Activated CD8-positive, alpha-beta memory T cell treated with anti-CD3 and anti-CD28 coated beads, Interleukin-2, amount 10 ng/mL, durations not matched to agents 7 days and 5 days (primary cell): ENCODE results near the gene ORMDL2. TPM values are rescaled to one million over a fixed set of nuclear protein-coding genes. Genes with fewer than 3 reads are reported as not detected.

Experiments
- ATAC-seq: fragments of 150-1000 bp; cut with Tn5 transposase; one replicate; pipeline ENCODE4 v1.10.0; 2021; ENCODE audit warnings: moderate library complexity
- CTCF ChIA-PET: fragments of 350-600 bp; sonication (Branson Sonifier 250); formaldehyde crosslinking; loops from one replicate; lab custom pipeline; 2021; ENCODE audit warnings: antibody characterized with exemption; lab: Charles Lee
- DNase-seq: peaks from one replicate; pipeline ENCODE4 v3.0.0-alpha.2; 2020
- H3K27ac Mint-ChIP-seq: one replicate; pipeline ENCODE4 v1.8.0; 2021; ENCODE audit warnings: mild to moderate bottlenecking, mixed read lengths
- H3K27me3 Mint-ChIP-seq: one replicate; pipeline ENCODE4 v1.8.0; 2021; ENCODE audit warnings: mixed read lengths
- H3K36me3 Mint-ChIP-seq: one replicate; pipeline ENCODE4 v1.8.0; 2021; ENCODE audit warnings: mild to moderate bottlenecking, mixed read lengths
- H3K4me1 Mint-ChIP-seq: one replicate; pipeline ENCODE4 v1.8.0; 2021; ENCODE audit warnings: mixed read lengths
- H3K4me3 Mint-ChIP-seq: one replicate; pipeline ENCODE4 v1.8.0; 2021; ENCODE audit warnings: mild to moderate bottlenecking, moderate library complexity, mixed read lengths
- H3K9me3 Mint-ChIP-seq: one replicate; pipeline ENCODE4 v1.8.0; 2022; ENCODE audit warnings: low read depth, mixed read lengths
- total RNA-seq, 2 experiments: library from RNA; stranded (reverse); gene quantifications; one replicate each; pipeline ENCODE4 v1.2.3, GENCODE V29; 2021

ORMDL2 gene
- total RNA-seq, 2 experiments from 2014 or later = 45.8 to 57.2 TPM

DNA sequence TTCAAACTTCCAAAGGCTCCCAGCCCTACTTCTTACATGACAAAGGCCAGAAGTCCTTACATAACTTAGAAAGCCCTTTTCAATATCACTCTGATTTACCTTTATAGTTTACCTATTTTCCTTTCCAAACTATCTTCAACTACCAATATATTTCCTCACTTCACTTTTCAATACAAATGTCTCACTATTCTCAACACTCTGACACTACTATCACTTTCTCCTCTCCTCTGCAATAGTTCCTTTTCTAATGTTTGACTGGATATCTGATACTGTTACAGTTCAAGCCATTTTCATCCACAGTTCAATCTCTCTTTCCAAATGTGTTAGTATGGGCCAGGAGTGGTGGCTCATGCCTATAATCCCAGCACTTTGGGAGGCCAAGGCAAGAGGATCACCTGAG is 3.6 kb upstream of the ORMDL2 start:
- H3K27me3 Mint-ChIP-seq = no peaks in the 10 kb centered on the region
- H3K36me3 Mint-ChIP-seq = peaks cover 31% of the 10 kb centered on the region
- CTCF ChIA-PET = interaction anchor here (0.6 to 1.1 kb wide), 4 partner anchors 16 to 126 kb away, joined by 3 to 4 read pairs (median 3); no protein-coding TSS in a partner anchor
- H3K4me3 Mint-ChIP-seq = no peak overlapping the region
- H3K27ac Mint-ChIP-seq = no peak overlapping the region
- DNase-seq (no peak), ATAC-seq (no peak)
- peaks cover 52% of the 10 kb centered on the region for H3K4me1 Mint-ChIP-seq
- H3K9me3 Mint-ChIP-seq = no peaks in the 10 kb centered on the region

DNA sequence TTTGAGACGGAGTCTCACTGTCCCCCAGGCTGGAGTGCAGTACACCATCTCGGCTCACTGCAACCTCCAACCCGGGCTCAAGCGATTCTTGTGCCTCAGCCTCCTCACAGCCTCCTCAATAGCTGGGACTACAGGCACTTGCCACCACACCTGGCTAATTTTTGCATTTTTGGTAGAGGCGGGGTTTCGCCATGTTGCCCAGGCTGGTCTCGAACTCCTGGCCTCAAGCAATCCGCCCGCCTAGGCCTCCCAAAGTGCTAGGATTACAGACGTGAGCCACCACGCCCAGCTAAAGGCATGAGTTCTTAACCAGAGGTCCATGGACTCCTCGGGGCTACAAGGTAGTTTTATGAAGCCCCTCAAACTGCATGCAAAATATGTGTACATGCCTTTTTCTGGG is 2.4 kb upstream of the ORMDL2 start:
- Mint-ChIP-seq H3K9me3 (no peaks in the 10 kb centered on the region), H3K4me1 (peaks cover 53% of the 10 kb centered on the region), H3K27ac (no peak overlapping the region), H3K36me3 (peaks cover 39% of the 10 kb centered on the region), H3K4me3 (no peak overlapping the region), H3K27me3 (no peaks in the 10 kb centered on the region)
- CTCF ChIA-PET = interaction anchor here (1.2 to 2.3 kb wide), 3 partner anchors 24 to 125 kb away, joined by 3 to 5 read pairs (median 4); no protein-coding TSS in a partner anchor
- DNase-seq (no peak), ATAC-seq (no peak)

DNA sequence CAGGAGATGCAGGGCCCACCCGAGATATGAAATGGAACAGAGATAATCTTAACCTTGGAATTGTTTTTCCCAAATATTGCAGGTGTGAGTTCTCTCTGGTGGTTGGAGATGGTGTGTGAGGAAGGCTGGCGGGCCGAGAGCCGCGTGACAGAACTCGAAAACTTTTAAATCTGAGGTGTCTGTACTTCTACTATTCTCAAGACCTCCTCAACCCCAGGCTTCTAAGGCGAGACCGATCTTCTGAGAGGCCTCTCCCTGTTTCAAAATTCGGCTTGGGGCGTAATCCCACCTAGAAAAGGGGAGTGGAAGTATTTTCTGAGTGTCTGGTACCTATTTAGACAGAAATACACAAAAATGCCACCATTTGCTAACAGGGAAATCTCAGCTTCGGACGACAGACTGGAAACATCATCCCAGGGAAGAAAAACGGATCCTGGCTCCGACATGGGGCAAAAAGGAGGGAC is 928 bp upstream of the ORMDL2 start:
- Mint-ChIP-seq H3K27me3 (no peaks in the 10 kb centered on the region), H3K4me3 (no peak overlapping the region), H3K36me3 (peaks cover 40% of the 10 kb centered on the region), H3K27ac (no peak overlapping the region), H3K4me1 (peaks cover 47% of the 10 kb centered on the region), H3K9me3 (no peaks in the 10 kb centered on the region)
- no peak for ATAC-seq
- DNase-seq = no peak
- CTCF ChIA-PET = interaction anchor here (1.0 to 5.3 kb wide), 15 partner anchors 10 to 224 kb away, joined by 3 to 42 read pairs (median 5); partner anchors contain the start of genes DGKA, DNAJC14, PYM1 and RAB5B

DNA sequence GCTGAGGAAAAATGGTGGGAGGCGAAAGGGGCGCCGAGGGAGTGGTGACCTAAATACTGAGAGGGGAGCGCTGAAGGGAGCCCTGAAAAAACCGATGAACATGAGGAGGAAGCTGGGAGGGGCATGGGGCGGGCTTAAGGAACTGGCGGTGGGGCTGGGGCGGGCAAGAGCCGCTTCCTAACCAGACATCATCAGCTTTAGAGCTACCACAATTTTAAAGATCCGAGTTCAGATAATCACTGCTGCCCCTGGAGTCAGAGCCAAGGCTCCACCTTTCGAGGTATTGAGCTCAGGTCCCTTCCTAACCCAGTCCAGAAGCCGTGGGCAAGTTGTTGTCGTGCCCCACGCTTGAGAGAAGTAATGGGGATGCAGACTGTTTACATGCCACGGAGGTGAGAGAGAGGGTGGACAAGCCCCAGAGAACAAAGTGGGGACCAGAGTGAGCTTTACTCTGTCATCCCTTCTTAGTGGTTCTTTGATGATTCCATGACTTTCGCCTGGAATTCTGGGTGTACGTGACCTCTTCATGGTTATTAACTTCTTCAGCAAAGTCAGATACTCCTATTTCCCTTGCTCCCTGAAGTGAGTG is 393 bp downstream of the ORMDL2 start:
- Mint-ChIP-seq H3K36me3 (peaks cover 42% of the 10 kb centered on the region), H3K27ac (no peak overlapping the region), H3K27me3 (no peaks in the 10 kb centered on the region), H3K9me3 (no peaks in the 10 kb centered on the region), H3K4me1 (peaks cover 40% of the 10 kb centered on the region), H3K4me3 (no peak overlapping the region)
- DNase-seq (no peak), ATAC-seq (peak; percentile 60)
- CTCF ChIA-PET = interaction anchor here (1.0 to 5.3 kb wide), 13 partner anchors 9 to 223 kb away, joined by 4 to 42 read pairs (median 6); partner anchors contain the start of genes DGKA, DNAJC14, PYM1 and RAB5B

DNA sequence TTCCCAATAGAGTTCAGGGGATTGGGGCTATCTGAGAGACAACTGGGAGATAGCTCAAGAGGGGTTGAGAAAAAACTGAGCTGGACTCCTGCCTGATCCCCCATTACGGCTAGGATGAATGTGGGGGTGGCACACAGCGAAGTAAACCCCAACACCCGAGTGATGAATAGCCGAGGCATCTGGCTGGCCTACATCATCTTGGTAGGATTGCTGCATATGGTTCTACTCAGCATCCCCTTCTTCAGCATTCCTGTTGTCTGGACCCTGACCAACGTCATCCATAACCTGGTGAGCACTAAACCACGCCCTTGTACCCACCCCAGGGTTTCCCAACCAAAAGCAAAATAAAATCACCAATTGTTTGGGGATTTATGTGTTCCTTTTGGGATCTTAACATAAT is 1.0 kb downstream of the ORMDL2 start:
- H3K4me1 Mint-ChIP-seq = peaks cover 39% of the 10 kb centered on the region
- no peaks in the 10 kb centered on the region for H3K27me3 Mint-ChIP-seq
- no peaks in the 10 kb centered on the region for H3K9me3 Mint-ChIP-seq
- peaks cover 44% of the 10 kb centered on the region for H3K36me3 Mint-ChIP-seq
- no peak overlapping the region for H3K27ac Mint-ChIP-seq
- ATAC-seq (no peak), DNase-seq (no peak)
- CTCF ChIA-PET = interaction anchor here (1.7 to 5.3 kb wide), 7 partner anchors 12 to 121 kb away, joined by 4 to 42 read pairs (median 17); partner anchors contain the start of genes DGKA, DNAJC14 and PYM1
- H3K4me3 Mint-ChIP-seq = no peak overlapping the region

DNA sequence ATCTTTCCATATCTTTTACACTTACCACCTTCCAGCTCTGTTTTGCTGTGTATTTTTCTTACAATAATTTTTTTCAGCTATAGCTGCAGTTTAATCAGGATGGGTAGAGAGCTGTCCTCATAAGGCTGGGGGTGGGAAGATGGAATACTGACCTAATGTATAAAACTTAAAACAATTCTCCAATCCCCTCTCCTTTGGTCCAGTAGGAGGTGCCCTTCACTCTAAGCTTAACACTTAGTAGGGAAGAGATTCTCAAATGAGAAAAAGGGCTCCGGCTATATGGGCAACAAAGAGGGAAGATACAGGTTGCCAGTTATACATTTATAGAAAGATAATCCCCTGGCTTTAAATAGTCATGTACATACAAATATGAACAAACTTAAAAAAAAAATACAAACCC is 2.8 kb downstream of the ORMDL2 start:
- no peaks in the 10 kb centered on the region for H3K27me3 Mint-ChIP-seq
- no peaks in the 10 kb centered on the region for H3K9me3 Mint-ChIP-seq
- peaks cover 40% of the 10 kb centered on the region for H3K4me1 Mint-ChIP-seq
- no peak for ATAC-seq
- H3K36me3 Mint-ChIP-seq = peaks cover 38% of the 10 kb centered on the region
- no peak overlapping the region for H3K27ac Mint-ChIP-seq
- DNase-seq = no peak
- no peak overlapping the region for H3K4me3 Mint-ChIP-seq
- CTCF ChIA-PET = interaction anchor here (0.8 to 5.3 kb wide), 5 partner anchors 10 to 119 kb away, joined by 3 to 42 read pairs (median 3); partner anchors contain the start of gene DNAJC14

DNA sequence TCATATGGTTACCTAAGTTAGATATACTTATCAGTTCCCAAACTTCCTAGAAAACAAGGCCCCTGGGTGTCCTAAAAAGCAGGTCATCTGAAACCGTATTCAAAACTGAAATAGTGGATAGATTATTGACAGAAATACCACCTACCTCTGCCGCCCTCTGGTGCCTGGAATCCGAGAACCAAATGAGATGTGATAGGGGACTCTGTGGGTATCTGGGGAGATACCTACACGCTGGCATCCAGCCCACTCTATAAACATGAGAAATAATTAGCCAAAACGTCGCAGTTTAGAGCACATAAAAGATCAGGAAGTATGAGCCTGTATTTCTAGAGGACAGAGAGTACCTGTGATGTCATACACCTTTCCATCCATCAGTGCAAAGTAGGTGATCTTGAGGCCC is 4.4 kb downstream of the ORMDL2 start:
- no peak for DNase-seq
- Mint-ChIP-seq H3K27me3 (no peaks in the 10 kb centered on the region), H3K4me1 (peaks cover 48% of the 10 kb centered on the region), H3K9me3 (no peaks in the 10 kb centered on the region), H3K27ac (no peak overlapping the region), H3K36me3 (peaks cover 42% of the 10 kb centered on the region), H3K4me3 (no peak overlapping the region)
- no peak for ATAC-seq
- CTCF ChIA-PET = interaction anchor here (1.2 to 2.1 kb wide), 3 partner anchors 84 to 118 kb away, joined by 4 to 8 read pairs (median 4); no protein-coding TSS in a partner anchor

DNA sequence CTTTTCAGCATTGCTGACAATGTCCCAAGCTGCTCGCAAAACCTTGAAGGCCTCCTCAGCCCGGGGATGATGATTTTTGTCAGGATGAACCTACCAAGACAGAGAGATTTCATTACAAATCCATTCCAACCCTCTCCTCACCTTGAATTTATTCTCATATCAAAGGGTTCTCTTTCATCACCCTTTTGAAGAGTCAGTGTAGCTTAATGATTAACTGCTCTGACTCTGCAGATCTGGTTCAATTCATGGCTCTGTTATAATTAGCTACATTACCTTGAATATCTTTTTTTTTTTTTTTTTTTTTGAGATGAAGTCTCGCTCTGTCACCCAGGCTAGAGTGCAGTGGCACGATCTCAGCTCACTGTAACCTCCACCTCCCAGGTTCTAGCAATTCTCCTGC is 5.6 kb downstream of the ORMDL2 start:
- H3K36me3 Mint-ChIP-seq = peaks cover 45% of the 10 kb centered on the region
- H3K9me3 Mint-ChIP-seq = no peaks in the 10 kb centered on the region
- no peak overlapping the region for H3K4me3 Mint-ChIP-seq
- ATAC-seq (no peak), DNase-seq (no peak)
- H3K27me3 Mint-ChIP-seq = no peaks in the 10 kb centered on the region
- CTCF ChIA-PET = interaction anchor here (0.6 to 2.1 kb wide), 5 partner anchors 85 to 144 kb away, joined by 3 to 8 read pairs (median 4); no protein-coding TSS in a partner anchor
- H3K27ac Mint-ChIP-seq = peak overlapping the region; percentile 50
- peaks cover 57% of the 10 kb centered on the region for H3K4me1 Mint-ChIP-seq

DNA sequence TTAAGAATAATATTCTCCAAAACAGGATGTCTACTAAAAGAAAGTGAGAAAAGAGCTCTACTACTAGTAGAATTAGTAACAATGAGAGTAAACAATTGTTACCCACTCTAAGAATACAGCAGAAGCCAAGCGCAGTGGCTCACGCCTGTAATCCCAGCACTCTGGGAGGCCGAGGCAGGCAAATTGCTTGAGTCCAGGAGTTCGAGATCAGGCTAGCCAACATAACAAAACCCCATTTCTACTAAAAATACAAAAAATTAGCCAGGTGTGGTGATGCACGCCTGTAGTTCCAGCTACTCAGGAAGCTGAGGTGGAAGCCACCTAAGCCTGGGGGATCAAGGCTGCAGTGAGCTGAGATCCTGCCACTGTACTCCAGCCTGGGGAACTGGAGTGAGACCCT is 6.9 kb downstream of the ORMDL2 start:
- Mint-ChIP-seq H3K36me3 (peaks cover 37% of the 10 kb centered on the region), H3K27ac (peak overlapping the region; percentile 60), H3K9me3 (no peaks in the 10 kb centered on the region), H3K4me3 (peak overlapping the region; percentile 2), H3K4me1 (peaks cover 49% of the 10 kb centered on the region), H3K27me3 (no peaks in the 10 kb centered on the region)
- CTCF ChIA-PET = interaction anchor here (0.6 to 2.7 kb wide), 4 partner anchors 86 to 148 kb away, joined by 3 to 9 read pairs (median 4); no protein-coding TSS in a partner anchor
- ATAC-seq (no peak), DNase-seq (no peak)

DNA sequence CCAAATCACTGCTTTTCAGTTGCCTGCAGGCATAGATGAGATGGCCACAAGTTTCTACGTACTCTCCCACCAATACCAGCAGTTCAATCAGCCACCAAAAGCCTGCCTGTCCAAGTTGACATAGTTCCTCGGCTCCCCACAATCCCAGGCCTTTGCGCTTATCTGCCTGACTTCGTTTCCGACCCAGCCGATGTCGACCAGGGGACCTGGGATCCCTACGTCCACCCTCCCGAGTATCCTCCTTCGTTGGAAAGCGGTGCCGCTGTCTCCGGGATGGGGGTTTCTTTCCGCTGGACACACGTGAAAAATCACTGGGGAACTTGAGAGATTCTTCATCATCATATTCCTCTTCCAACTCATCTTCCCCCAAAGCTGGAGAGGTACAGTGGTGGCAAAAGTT is 10.0 kb downstream of the ORMDL2 start:
- ATAC-seq = no peak
- H3K4me1 Mint-ChIP-seq = peaks cover 60% of the 10 kb centered on the region
- no peak for DNase-seq
- H3K36me3 Mint-ChIP-seq = peaks cover 17% of the 10 kb centered on the region
- H3K4me3 Mint-ChIP-seq = peak overlapping the region; percentile 97
- H3K27me3 Mint-ChIP-seq = no peaks in the 10 kb centered on the region
- H3K9me3 Mint-ChIP-seq = no peaks in the 10 kb centered on the region
- H3K27ac Mint-ChIP-seq = peak overlapping the region; percentile 93
- CTCF ChIA-PET = interaction anchor here (0.8 to 2.1 kb wide), 3 partner anchors 10 to 168 kb away, joined by 3 to 5 read pairs (median 4); partner anchors contain the start of genes ORMDL2 and SARNP

DNA sequence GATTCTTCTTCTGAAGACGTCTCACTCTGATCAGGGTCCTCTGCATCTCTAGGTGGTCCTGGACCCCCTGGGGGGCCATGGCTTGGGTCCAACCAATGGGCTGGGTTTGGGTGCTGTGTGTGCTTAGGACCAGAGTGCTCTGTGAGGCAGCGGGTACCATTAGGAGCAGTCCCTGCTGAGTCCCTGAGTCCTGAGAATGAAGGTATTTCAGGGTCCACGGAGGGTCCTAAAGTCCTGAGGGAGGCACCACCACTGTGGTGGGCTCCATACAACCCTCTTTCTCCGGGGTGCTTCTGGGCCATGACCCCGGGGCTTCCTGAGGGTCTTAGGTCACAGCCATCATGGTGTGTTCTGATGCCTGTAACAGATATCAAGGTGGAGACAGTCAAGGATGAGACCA is 10.5 kb downstream of the ORMDL2 start:
- no peak for DNase-seq
- no peak for ATAC-seq
- peak overlapping the region; percentile 93 for H3K27ac Mint-ChIP-seq
- CTCF ChIA-PET = interaction anchor here (1.6 to 3.4 kb wide), 4 partner anchors 11 to 105 kb away, joined by 5 to 25 read pairs (median 8); partner anchors contain the start of genes ORMDL2, PYM1 and SARNP
- H3K4me1 Mint-ChIP-seq = peaks cover 55% of the 10 kb centered on the region
- H3K36me3 Mint-ChIP-seq = peaks cover 12% of the 10 kb centered on the region
- peak overlapping the region; percentile 97 for H3K4me3 Mint-ChIP-seq
- no peaks in the 10 kb centered on the region for H3K27me3 Mint-ChIP-seq
- H3K9me3 Mint-ChIP-seq = no peaks in the 10 kb centered on the region

DNA sequence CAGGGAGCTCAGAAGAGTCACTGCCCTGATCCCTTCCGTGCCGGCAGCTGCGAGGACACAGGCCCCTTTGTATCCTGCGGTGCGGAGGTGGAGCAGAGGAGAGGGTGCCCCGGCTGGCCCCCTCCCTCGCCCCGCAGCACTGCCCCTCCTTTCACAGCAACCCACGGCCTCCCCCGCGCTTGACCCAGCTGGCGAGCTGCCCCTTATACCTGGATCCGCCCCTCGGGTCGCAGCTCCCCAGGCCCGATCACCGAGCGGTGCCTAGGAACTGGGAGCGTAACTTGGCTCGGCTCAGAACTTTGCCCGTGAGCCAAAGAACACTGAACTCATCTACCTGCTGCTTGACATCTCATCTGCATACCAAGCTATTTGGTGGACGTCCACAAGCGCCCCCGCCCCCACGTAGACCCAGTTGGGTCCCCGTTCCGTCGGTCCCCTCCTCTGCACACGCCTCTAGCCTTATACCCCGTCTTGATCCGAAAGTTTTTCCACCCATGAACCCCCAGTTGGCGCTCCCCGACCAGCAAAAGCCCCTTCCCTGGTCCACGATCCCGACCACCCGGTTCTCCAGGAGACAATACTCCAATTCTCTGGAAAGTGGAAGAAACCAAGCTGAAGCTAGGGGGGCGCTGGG is 12.2 kb downstream of the ORMDL2 start:
- H3K27ac Mint-ChIP-seq = peak overlapping the region; percentile 93
- ATAC-seq (peak; percentile 24), DNase-seq (peak; percentile 67)
- H3K4me1 Mint-ChIP-seq = peaks cover 44% of the 10 kb centered on the region
- H3K4me3 Mint-ChIP-seq = peak overlapping the region; percentile 97
- no peaks in the 10 kb centered on the region for H3K9me3 Mint-ChIP-seq
- peaks cover 8% of the 10 kb centered on the region for H3K36me3 Mint-ChIP-seq
- CTCF ChIA-PET = interaction anchor here (0.6 to 3.8 kb wide), 22 partner anchors 12 to 1952 kb away, joined by 3 to 42 read pairs (median 4); partner anchors contain the start of genes ORMDL2, PYM1, RNF41 and SARNP
- no peaks in the 10 kb centered on the region for H3K27me3 Mint-ChIP-seq
